PC-3 (cell line): ENCODE results near the gene DPH2.

Source experiments
- EZH2phosphoT487 ChIP-seq: fragments of 300-600 bp; sonication (generic); IDR thresholded peaks from 2 replicates; pipeline ENCODE4 v1.6.1; 2018; ENCODE audit warnings: mild to moderate bottlenecking, antibody characterized with exemption, low read length, borderline replicate concordance
- TF ChIP-seq, protein P1 (sequence below): fragments of 300-600 bp; sonication (generic); conservative IDR thresholded peaks from 2 replicates; pipeline ENCODE4 v1.5.1; 2017; ENCODE audit warnings: antibody characterized with exemption, low read depth, mild to moderate bottlenecking, low read length

DNA sequence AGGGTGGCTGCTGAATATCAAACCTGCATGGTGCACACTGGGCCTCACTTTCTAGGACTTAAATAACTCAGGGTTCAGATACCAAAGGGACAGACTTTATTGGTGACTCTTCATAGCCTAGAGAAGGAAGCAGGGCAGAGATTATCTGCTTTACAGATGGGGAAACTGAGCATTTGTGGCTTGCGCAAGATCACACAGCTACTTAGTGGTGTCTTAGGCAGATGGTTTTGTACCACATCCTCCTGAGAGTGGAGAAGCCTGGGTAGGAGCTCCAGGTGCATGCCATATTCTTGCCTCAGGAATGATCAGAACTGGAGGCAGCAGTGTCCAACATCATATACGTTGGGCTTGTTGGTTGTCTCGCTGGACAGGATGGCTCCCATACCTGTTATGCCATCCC lies 6.8 kb upstream of the DPH2 start:
- TF ChIP-seq, protein P1, sequence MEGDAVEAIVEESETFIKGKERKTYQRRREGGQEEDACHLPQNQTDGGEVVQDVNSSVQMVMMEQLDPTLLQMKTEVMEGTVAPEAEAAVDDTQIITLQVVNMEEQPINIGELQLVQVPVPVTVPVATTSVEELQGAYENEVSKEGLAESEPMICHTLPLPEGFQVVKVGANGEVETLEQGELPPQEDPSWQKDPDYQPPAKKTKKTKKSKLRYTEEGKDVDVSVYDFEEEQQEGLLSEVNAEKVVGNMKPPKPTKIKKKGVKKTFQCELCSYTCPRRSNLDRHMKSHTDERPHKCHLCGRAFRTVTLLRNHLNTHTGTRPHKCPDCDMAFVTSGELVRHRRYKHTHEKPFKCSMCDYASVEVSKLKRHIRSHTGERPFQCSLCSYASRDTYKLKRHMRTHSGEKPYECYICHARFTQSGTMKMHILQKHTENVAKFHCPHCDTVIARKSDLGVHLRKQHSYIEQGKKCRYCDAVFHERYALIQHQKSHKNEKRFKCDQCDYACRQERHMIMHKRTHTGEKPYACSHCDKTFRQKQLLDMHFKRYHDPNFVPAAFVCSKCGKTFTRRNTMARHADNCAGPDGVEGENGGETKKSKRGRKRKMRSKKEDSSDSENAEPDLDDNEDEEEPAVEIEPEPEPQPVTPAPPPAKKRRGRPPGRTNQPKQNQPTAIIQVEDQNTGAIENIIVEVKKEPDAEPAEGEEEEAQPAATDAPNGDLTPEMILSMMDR = no peak
- no peak for TF ChIP-seq EZH2phosphoT487
